HG03066 (cell line): ENCODE measurements around the gene PABPN1L.

Experiments
- ATAC-seq: cut with Tn5 transposase; IDR thresholded peaks from one replicate; pipeline ENCODE4 v1.9.1; 2021; ENCODE audit warnings: low read depth; ENCODE audit not compliant: unreplicated experiment

Gene PABPN1L, protein sequence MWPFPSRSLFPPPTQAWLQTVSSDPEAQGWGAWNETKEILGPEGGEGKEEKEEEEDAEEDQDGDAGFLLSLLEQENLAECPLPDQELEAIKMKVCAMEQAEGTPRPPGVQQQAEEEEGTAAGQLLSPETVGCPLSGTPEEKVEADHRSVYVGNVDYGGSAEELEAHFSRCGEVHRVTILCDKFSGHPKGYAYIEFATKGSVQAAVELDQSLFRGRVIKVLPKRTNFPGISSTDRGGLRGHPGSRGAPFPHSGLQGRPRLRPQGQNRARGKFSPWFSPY

DNA sequence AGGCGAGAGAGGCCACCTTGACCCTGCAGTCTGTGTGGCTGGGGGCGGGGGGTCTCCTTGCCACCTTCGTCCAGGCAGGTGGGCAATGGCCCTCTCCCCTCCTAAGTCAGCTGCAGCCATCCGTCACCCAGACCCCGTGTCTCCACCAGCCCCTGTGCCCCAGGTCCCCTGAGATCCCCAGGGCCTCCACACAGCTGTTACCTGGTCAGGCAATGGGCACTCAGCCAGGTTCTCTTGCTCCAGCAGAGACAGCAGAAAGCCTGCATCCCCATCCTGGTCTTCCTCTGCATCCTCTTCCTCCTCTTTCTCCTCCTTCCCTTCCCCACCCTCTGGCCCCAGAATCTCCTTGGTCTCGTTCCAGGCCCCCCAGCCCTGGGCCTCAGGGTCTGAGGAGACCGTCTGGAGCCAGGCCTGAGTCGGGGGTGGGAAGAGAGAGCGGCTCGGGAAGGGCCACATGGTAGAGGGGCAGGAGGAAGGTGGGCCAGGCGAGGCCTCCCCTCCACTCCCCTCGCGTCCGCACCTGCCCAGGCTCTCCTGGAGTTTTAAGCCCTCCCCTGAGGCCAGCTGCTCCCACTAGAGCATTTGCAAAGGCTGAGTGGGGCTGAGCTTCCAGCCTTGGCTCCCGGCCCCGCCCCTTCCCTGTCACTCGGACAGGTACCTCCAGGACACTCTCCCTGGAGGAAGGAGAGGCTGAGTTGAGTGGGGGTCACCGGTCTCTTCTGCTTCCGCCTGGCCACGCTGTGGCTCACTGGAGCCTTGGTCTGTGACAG is at the start of gene PABPN1L:
Gene PABPN1L (minus strand): TSS at position 510 of the 770 bp plus-strand sequence. CDS start 54 bp downstream, at position 456.
- no peak for ATAC-seq

DNA sequence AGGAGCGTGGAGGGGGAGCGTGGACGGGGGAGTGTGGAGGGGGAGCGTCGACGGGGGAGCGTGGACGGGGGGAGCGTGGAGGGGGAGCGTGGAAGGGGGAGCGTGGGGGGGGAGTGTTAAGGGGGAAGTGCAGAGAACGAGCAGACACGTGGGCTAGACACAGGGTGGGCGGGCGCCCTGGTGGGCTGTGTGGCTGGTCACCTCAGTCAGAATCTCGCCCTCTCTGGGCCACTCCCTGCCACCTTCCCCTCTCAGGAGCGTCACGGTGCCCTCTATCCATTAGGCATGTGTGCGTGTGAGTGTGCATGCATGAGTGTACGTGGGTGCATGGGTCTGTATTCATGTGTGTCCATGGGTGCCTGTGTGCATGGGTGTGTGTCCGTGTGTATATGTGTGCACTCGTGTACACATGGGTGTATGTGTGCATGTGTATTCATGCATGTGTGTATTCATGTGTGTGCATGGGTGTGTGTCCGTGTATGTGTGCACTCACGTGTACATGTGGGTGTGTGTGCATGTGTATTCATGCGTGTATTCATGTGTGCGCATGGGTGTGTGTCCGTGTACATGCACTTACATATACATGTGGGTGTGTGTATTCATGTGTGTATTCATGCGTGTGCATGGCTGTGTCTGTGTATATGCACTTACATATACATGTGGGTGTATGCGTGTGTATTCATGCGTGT is 49.3 kb upstream of the PABPN1L start:
- no peak for ATAC-seq

DNA sequence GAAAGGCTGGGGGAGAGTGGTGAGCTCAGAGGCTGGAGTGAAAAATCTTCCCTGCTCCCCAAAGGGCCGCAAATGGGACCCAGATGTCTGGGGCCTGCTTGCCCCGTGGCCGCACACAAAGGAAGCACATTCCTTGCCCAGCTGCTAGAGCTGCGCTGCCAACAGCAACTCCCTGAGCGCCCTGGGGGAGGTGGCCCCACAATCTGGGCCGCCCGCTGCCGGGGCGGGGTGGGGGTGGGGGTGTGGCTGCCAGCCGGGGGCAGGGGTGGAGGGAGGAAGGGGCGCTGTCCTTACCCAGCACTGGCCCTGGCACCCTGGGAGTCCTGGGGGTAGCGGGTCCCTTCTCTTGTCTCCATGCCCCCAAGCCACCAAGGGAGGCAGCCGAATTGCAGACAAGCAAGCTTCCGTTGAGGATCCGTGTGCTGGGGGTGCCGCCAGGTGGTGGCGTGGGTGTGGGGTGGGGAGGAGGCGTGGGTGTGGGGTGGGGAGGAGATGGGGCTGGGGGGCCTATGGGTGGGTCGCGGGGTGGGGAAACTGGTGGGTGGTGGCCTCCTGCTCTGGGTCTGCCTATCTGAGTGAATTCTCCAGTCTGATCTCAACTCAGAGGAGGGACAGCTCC is 48.4 kb upstream of the PABPN1L start:
- no peak for ATAC-seq

DNA sequence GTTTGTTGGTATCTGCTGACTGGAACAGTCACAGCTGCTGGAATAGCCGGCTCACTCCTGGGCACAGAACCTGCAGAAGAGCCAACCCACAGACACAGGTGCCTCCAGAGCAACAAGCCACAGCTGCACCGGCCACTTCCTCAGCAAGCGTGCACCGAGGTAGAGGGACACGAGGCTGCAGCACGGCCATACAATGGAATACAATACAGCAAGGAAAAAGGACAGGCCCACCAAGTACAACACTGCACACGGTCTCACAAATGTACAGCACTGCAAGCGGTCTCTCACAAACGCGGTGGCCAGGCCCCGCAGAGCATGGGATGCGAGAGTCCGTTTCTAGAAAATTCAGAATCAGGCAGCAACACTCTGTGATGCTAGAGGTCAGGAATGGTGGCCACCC is 47.4 kb upstream of the PABPN1L start:
- ATAC-seq: no peak

DNA sequence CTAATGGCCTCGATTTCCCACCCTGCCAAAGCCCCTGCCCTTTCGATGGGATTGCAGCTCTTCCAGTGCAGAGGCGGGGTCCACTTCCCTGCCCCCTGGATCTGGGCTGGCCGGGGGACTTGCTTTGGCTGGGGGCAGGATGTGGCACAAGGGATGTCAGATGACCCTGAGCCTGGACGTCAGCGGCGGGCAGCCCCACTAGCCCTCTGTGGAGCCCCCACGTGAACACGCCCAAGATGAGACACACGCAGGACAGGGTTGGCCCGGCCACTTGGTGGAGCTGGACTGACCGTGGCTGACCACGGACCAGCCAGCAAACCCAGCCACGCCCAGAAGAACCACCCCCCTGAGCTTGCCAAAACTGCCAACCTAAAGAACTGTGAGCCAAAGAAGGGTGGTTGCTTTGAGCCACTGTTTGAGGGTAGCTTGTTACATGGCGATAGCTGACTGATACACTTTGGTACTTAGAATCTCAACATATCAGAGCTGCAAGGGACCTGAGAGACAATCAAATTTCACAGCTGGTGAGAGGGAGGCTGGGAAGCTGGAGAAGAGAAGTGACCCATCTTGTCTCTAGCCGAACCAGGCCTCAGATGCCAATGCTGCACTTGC is 46.6 kb upstream of the PABPN1L start:
- ATAC-seq: no peak

DNA sequence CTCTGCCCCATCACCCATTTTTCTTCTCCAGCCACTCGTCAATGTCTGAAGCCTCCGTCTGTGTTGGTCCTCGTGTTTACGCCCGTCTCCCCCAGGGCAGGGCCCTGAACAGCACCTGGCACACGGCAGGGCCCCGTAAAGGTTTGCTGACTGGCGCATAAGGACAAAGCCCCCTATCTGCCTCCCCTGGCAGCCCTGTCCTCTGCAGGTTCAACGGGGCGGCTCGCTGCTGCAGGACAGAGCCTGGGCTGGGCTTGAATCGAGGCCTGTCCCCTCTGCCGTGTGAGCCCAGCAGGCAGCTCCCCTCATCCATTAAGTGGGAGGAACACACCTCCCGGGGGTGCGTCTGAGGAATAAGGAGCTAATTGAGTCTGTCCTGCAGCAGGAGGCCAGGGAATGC is 46.1 kb upstream of the PABPN1L start:
- no peak for ATAC-seq

DNA sequence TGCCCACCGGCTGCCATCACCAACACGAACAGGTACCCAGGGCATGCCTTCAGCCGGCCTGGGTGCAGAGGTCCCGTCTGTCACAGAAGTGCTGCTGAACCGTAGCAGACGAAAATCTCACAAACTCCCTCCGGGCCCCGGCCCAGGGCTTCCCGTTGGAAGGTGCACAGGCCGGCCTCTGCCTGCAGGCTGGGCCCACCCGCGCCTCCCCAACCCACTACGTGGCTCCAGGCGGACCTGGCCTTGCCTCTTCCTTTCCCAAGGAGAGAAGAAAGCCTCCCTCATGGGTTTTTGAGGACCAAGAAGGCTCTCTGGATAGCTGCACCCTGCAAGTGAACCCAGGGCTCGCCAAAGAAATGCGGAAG is 45.5 kb upstream of the PABPN1L start:
- ATAC-seq: no peak

DNA sequence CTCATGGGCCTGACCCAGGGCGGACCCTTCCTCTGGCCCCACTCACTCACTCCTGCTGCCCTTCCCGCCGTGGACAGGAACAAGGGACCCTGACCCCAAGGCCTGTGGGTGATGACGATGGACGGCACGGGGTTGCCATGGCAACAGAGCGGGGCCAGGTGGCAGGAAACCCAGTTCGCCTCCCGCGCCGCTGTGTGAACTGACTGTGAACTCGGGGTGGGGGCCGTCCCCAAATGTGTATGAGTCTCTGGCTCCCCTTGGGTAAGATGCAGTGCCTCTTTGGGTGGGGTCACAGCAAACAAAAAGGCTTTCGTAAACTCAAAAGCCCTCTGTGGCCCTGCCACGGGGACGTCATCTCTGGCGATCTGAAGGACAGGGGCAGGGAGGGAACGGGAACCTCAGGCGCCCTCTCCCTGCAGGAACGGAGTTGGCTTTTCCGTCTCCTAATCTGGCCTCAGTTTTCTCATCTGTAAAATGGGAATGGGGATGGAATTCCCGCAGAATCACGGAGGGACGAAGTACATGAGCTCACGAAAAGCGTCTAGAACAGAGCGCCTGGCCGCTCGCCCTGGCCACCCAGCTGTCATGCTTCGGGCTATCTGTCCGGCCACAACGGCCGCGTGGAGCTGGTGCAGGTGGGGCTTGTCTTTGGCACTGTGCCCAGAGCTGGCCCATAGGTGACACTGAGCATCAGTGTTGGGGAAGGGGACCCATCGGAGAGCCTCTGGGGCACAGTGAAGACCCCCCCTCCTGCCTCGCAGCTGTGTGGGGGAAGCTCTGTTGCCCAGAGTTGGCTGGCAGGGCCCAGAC is 44.9 kb upstream of the PABPN1L start:
- ATAC-seq: no peak

DNA sequence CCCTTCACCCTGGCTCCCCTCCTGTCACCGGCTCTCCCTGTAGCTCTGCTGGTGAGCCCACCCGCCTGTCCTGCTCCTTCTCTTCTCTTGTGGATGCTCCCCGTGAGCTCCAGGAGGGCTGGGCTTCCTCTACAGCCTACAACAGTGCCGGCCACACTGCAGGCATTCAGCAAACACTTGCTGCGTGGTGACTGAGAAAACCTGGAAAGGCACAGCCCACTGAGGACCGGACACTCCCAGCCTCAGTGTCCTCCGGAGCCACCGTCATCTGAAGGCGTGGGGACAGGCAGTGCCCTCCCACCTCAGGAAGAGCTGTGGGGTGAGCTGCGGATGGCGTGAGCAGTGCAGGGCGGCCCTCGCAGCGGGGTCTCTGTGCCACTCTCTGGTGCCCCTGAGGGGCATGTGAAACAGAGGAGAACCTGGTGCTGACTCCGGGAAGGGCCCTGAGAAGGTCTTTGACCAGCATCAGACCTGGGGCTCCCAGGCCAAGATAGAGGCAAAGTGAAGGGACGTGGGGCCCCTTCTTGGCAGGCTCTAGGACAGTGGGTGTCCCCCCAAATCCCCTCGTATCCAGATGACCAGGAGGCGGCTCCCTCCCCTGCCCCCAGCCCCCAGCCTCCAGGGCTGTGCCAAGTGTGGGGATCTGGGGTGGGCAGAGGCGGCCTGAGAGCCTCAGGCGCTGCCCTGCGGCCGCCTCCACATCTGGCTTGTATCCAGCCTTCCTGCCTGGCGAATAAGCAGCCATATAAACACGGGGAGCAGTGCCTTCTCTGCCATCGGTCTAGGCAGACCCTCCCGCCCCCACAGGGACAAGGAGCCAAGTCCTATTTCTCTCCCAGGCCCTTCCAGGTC is 44.0 kb upstream of the PABPN1L start:
- no peak for ATAC-seq

DNA sequence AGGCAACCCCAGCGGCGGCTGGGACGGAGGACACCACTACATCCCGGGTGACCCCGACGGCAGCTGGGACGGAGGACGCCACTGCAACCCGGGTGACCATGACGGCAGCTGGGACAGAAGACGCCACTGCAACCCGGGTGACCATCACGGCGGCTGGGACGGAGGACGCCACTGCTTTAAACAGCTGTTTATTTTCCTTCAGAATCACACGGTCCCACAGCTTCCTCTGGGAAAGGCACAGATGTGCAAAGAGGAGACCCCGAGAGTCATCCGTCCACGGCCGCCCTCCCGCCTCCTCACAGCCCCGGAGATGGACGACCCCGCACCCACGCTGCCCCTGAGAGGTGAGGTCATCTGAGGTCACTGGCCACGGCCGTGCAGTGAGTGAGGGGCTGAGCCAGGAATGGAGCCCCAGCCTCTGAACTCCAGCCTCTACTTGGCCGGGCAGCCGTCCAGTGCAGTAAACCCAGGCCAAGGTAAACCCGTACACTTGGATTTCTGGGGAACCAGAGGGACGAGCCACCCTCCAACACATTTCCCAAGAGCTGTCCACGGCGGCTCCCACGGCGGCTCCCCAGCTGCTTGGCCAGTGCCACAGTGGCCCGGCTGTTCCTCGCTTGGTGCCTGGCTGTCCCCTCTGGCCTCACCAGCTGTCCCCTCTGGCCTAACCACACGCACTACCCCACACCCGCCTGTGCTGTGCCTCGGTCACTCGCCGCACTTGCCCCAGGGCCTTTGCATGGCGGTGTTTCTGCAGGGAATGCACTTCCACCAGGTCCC is 43.2 kb upstream of the PABPN1L start:
- no peak for ATAC-seq

DNA sequence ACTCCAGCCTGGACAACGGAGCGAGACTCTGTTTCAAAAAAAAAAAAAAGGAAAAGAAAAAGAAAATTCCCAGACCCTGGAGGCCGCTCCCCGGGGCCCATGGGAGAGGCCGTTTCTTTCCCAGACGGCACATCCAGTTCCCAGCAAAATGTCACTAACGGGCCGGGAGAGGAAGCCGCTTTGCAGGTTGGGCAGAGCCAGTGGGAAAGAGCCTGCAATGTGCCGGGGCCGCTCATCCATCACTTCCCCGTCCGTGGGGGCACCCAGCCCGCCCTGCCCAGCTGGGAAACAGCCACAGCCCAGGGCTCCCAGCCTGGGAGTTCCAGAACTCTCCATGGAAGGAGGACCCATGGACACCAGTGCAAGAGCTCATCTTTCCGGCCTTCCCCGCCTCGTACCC is 41.8 kb upstream of the PABPN1L start:
- no peak for ATAC-seq

DNA sequence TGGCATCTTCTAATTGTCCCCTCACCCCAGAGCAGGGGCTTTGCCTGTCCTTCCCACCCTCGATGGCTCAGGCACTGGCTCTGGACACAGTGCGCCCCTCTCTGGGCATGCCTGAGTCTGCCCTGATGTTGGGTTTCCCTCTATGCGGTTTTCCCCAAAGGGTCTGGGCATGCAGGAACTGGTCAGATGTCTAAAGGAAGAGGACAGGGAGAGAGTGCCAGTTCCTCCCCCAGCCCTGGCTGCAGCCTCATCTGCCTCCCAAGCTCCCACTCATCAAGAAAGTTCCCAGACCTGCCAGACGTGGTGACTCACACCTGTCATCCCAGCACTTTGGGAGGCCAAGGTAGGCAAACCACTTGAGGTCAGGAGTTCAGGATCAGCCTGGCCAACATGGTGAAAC is 41.3 kb upstream of the PABPN1L start:
- ATAC-seq: no peak

DNA sequence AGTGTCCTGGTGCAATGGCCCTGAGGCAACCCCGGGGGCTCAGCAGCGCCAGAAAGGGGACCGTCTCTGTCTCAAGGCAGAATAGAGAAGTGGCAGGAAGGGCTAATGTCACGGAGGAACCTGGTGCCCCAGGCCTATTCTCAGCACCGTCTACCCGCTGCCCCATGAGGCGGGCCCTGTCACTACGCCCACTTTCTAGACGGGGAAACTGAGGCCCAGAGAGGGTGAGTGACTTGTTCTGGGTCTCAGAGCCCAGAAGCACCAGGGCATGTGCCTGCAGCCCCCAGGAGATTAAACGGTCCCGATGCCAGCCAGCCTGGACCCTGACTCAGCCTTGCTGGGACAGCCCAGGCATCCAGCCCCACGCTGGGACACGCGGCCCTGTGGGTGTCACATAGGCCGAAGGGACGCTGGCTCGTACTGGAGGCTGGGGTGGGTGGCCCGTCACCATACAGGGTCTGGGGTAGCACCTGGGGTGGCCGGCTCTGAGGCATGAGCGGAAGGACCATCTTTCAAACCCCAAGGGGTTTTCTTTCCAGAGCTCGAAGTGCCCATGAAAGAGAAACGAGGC is 40.2 kb upstream of the PABPN1L start:
- ATAC-seq: no peak

DNA sequence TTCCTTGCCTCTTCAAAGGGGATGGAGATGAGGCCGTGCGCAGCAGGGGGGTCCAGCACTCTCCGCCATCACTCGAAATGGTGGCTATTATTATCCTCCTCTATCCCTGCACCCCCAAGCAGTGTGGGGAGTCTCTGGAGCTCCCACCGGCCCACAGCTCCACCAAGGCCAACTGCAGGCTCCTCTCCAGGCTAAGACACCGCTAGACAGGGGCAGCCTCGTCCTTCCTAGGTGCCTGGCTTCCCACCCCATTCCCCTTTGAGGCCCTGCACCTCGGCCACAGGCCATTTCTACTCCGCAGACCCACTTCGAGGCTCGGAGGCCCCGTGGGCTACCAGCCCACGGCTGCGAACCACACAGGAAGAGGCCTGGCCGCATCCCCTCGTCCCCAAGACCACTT is 39.6 kb upstream of the PABPN1L start:
- no peak for ATAC-seq

DNA sequence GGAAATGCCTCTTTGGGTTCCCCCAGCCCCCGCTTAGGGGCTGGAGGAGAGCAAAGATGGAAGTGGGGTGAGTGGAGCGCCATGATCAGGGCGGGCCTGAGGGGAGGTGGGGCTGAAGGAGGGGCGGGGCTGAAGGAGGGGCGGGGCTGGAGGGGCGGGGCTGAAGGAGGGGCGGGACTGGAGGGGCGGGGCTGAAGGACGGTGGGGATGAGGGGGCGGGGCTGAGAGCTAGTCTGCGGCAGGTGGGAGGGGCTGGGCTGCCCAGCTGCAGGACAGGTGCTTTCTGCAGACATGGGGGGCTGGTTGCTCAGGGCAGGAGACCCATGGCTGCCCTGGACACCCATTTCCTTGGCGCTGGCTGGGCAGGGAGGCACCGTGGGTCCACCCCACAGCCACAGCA is 39.1 kb upstream of the PABPN1L start:
- ATAC-seq: no peak

DNA sequence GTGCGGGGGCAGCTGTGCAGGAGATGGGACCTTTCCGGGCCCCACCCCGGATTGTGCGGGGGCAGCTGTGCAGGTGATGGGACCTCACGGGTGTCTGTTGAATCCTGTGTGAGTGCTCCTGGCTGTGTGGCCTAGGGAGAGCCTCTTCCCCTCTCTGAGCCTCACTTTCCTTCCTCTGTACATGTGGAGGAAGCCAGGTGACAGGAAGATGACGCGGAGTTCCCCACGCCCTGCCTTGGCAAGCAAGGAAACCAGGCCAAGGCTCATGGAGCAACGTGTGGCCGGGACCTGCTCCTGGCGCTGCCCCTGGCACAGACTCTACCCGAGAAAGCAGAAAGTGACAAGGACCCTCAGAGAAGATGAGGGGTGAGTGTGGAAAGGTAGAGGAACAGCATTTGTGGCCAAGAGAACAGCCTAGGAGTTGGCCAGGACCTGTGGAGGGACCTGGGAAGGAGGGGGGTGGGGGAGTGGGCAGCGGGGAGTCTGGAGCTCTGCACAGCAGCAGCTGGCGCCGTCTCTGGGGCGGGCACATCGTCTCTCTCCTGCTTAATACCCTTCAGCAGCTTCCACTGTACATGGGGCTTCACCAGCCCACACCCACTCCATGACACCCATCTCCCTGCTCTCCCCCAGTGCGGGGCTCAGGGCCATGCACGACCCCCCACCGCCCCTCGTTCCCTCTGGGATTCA is 38.4 kb upstream of the PABPN1L start:
- ATAC-seq: no peak

DNA sequence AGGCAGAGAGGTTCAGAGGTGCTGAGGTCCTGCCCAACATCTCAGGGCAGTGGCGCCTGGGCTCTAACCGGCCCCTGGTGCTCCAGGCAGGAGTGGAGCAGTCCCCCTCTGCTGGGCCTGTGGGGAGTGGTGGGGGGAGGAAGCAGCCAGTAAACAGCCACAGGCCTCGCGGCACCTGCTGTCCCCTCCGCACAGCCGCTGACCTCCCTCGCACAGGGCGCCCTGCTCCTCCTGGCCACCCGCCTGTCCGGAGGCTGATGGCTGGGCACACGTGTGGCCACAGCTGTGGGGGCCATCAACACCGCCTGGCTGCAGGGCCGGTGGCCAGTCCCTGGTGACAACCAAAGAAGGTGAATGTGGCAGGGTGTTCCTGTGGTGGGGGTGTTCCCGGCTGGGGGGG is 36.8 kb upstream of the PABPN1L start:
- ATAC-seq: no peak
